CMK (cell line): ENCODE results near the gene YBX3.

Experiments used
- DNase-seq: peaks from one replicate; pipeline ENCODE4 v3.0.0-alpha.2; 2010; ENCODE audit warnings: low read depth

YBX3 gene

DNA sequence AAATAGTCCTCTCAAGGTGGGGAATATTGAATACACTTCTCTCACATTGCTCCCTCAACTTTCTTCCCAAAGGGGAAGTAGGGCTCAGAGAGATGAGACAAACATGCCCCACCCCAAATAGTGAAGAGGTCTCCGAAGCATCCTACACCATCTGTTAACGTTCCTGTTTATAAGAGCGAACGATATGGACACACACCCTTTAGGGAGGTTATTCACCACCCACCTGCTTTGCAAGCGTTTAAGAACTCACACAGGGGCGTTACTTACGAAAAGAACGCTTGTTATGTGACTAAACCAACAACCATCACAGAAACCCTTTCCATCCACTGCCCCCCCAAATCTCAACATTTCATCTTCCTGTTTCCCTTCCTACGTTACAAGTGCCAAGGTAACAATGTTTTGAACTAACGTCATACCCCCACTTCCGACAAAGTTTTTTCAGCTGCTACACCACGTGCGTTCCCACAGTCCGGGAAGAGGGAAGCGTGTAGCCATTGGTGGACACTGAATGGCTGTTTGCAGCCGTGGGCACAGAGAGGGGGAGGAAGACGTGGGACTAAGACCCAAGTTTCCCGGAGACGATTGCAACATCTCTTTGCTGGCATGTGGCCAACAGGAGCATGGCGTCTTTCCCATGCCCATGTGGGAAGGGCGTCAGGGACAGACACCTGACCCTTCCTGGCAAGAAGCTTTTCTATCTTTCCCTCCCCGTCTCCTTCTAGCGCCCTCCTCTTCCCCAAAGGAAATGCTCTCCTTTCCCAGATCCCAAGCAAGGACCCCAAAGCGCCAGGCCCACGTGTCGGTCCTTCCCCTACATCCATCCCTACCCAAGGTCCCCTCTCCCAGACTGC lies 1.2 kb downstream of the YBX3 start:
- peak; percentile 59 for DNase-seq

DNA sequence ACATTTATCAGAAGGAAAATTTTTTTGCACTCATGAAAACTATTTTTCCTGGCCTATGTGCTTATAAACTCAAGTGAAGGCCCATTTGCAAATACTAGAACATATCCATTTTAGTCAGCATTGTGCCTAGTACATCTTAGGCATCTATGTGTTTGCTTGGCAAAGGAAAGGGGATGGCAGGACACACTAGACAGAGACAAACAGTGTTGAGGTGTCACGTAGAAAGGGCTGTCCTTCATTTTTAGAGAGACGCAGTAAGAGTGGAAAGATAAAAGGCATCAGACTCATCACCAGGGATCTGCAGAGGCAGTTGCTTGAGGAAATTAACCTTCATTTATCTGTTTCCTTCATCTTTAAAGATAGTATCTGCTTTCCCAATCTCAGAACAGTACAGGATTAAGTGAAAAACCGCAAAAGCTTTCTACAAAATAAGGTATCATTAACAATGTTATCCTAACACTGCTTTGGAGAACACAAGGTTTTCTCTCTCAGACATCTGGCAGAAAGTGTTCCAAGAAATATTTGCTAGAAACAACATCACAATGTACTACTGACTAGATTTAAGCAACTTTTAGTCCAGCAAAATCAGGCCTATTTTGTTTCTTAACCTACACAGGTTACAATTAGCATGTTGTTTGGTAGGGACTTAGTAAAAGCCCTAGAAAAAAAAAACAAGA lies 2.0 kb downstream of the YBX3 start:
- DNase-seq, result no peak

DNA sequence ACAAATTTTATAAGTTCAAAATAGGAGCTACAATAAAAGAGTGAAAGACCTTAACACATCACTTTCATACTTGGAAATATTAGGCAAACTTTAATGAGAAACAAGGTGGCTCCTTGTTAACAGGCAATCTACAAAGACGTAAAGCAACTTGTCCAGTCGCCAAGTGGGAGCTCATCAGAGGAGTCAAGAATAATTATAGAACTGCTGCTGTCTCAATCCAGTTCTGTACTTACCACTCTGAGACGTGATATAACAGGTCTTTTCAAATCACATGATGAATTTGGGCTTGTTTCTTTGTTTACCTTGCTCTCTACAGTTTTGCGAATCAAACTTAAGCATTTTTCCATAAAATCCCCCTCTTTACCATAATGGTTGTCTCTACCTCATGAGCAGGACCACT lies 3.6 kb downstream of the YBX3 start:
- DNase-seq, result no peak

DNA sequence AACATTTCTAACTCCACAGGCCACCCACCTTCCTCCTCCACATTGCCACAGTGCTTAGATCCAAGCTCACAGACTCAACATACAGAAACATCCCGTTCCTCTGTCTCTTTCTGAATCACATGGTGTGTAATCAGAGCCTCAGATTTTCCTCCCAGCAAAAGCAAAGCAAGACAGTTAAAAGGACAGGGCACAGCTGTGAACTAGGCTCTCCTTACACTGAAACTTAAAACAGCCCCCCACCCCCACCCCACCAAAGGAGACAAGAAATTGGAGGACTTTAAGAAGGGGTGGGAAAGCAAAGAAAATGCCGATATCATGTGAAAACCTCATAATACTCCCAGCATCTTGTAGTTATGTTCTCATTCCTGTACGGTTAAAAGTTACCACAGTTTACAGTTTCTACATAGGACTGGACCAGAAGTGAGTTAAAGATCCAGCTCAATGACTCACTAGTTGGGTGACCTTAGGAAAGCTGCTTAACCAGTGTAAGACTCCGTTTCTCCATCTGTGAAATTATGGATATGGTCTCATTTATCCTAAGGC lies 4.8 kb downstream of the YBX3 start:
- DNase-seq, result no peak

DNA sequence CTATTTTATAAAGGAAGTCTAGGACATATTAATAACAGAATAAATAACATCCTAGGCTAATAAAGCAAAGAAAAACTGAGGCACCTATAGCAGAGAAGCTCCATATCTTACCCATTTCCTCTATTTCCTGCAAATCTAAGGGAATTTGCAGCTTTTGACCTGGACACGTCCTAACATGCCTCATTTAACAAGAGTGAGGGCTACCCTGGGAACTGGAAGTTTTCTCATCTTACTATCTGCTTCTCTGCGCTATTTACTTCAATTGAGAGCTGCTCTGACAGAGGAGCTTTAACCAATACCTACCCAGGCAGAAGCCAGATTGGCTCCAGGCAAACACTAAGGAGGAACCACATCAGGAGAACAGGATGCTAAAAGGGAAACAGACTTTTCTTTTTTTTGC lies 5.7 kb downstream of the YBX3 start:
- DNase-seq, result no peak

DNA sequence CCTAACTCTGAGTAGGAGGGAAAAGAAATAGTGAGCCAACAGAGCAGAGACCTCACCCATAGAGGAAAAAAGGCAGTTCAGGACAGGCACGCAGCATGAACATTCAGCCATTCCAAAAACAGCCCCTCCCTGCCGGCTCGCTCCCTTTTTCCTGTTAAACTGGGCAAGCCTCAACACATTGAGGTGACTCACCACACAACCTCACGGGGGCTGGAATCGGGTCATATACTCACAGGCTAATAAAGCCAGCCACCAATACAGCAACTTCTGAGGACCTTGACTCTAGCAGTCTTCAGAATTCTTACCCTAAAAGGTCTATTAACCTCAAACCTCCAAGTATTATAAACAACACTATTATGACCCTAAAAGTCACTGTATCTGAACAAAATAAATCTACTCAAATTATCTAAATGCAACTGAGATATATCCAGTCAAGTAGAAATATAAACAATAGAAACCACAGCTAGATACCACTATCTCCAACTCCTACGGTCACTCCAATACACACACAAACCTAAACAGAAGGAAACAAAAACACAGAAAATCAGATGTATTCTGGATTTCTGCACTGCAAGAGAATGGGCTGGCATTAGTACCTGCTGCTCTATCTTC lies 6.3 kb downstream of the YBX3 start:
- no peak for DNase-seq

DNA sequence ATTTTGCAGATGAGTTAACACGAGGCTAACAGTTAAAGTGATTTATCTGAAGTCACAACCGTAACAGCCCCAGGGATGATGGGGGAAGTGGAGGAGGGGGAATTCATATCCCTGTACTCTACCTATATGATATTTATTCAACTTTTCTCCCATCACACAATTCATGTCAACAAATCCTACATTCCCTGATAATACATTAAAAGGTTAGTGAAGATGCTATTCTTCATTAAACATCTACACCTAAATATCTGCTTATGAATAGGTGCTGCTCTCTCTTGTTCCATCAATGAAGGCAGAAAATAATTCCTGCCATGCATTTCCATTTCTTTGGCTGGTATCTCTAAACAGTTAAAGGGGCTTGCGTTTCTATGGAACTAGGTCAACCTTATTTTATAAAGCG lies 6.8 kb downstream of the YBX3 start:
- no peak for DNase-seq

DNA sequence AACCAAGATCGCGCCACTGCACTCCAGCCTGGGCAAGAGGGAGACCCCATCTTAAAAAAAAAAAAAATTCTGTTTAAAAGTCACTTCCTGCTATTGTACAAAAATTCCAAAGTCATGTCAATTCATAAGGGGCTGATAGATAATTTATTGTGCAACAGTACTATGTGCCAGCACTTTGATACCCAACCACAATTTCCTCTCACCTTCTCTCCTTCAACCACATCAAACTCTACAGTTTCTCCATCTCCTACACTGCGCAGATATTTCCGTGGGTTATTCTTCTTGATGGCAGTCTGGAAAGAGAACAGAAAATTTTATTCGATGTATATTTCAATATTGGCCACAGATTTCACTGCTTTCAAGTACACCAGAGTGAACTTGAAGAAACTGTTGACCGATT lies 7.6 kb downstream of the YBX3 start:
- no peak for DNase-seq

DNA sequence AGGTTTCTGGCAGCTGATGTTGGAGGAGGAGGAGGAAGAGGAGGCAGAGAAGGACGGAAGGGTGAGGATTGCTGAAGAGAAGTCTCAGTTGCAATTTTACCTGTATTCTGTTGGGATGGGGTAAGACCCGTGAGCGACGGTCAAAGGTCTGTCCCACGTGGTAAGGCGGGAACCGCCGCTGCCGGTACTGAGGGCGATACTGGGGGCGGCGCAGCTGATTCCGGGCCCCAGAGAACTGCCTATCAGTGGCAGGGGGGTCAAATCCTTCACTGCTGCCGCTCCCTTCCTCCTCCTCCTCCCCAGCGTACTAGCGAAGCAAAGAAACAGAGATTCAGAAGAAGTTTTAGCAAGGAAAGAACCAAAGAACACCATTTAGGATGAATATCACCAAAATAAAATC lies 13.3 kb downstream of the YBX3 start:
- DNase-seq, result no peak

DNA sequence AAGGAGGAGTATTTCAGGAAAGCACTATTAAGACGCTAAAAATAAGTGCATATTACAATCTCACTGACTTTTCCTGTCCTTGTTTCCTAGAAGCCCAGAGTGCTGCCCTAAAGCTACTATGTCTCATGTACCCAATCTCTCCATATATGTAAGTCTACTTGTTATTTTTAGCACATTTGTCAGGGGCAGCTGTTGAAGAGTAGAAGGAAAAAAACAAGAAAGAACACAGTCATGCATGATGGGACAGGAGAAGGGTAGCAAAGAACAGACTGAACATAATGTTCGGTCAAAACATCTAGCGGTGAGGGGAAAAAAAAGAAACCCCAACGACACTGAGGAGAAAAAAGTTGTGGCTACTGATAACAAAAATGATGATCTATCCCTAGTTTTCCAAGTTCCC lies 14.3 kb downstream of the YBX3 start:
- DNase-seq, result no peak

DNA sequence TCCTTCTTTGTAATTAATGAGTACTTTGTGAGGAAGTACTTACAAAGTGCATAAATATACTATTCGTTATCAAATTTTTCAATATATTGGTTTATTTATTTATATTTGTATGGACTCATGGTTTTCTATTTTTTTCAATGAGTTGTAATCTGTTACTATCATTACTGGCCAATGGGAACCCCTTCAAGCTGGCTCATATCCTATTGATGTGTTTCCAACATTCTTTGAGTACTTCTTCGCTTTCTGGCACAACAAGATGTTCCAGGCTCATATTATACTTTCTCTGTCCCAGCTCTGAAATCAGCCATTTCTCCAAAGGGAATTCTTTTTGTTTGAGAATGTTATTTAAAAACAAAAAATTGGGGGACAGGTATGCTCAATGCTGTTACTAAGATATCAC lies 17.5 kb downstream of the YBX3 start:
- DNase-seq, result no peak

DNA sequence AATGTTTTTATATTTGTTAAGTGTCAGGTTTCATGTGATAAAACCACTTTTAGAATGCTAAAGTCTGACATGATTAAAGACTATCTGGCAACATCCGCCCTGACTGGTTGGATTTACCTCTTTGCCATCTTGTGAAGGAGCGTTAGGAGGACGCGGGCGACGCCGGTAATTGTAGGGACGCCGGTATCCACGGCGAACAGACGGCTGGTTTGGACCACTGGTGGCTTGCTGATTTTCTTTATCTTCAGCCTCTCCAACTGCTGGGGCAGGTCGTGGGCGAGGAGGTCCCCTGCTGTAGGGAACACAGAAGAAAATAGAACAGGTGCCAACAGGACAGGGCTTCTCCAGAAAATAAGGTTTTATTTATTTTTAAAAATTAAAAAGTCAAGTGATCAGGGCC lies 21.3 kb downstream of the YBX3 start:
- DNase-seq, result no peak

DNA sequence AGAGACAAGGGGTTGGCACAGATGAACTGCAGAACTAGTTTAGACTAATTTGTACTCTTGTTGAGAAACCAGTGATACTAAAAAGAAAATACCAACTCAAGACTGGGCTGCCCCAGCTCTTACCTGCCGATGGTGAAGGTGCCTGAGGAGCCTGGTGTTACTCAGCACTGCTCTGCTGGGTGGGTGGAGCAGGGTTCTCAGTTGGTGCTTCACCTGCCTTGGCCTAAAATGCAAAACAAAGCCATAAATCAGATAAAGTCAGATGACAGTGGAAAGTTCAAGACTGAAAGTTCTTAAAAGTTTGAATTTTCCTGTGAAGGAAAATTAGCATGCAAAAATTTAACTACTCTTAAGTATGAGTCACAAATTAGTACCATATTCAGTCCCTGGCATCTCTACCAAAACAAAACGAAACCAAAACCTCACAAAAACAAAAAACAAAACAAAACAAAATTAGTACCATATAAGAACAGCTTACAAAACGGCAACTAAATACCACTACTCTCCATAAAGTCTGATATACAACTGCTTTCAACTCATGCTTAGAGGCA lies 21.9 kb downstream of the YBX3 start:
- DNase-seq, result no peak

DNA sequence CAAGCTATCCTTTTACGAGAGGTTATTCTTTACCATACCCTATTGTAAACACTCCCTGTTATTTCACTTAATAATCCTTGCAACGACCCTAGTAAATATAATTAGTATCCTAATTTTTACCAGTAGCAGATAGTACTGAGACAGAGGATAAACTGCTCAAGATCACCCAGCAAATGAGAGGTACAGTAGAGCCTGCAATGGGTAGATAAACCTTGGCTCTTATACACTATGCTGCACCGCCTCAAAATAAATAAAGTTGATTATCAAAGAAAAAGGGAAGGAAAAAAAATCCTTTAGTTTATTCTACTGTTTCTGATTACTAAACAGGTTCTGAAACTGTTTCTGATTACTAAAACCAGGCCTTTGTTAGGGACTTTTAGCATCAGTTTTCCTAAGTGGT lies 22.5 kb downstream of the YBX3 start:
- DNase-seq, result no peak

DNA sequence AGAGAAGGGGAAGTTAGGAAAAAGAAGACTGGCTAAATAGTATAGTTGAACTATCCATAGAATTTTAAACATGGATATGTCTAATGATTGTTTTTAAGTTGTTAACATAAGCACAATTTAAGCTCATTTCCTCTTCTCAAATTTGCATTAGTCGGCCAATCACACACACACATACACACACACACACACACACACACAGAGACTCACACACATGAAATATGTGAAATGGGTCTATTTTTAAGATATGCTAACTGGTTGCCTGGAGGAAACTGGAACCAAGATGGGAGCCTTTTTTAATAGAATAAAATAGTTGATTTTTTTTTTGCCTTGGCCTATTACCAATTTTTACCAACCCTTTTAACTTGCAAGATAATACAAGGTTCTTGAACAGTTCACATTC lies 25.3 kb downstream of the YBX3 start:
- no peak for DNase-seq

DNA sequence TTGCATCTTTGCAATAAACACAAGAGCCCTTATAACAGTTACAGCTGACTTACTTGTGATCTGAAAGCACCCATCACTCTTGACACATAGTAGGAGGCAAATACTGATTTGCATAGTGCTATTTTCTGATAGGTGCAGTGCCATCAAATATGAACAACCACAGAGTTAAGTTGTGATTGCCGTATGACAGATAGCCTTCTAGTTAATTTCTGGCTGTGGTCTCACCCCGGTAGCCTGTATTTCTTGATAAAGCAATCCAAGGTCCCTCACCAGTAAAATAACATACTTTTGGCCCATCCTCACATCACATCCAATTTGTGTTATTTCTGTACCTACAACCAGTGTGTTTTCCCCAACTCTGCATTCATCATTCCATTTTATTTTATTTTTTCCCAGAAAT lies 26.0 kb downstream of the YBX3 start:
- DNase-seq, result no peak

DNA sequence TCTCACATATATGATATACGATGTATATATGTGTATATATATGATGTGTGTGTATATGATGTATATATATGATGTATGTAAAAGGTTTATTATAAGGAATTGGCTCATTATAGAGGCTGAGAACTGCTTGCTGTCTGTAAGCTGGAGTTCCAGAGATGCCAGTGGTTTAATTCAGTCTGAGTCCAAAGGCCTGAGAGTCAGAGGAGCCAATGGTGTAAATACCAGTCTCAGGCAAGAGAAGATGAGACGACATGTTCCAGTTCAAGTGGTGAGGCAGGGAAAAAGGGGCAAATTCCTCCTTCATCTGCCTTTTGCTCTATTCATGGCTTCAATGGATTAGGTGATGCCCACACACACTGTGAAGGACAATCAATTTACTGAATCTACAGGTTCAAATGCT lies 32.2 kb downstream of the YBX3 start:
- DNase-seq, result no peak

DNA sequence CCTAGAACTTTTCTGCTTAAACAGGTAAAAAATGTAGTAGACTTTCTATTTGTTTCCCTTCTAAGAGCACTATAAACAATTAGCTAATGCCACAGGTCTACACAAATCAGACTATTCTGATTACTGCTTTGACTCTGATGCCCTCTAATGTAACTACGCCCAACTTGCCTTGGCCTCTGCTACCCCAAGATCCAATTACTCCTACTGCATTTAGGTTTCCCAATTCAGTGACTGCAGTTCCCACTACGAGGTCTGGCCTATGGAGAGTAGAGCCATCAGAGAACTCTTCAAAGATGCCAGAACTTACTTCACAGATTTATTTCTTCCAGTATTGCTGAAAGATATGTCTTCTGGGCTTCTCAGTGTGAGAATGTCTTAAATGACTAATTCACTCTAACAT lies 34.0 kb downstream of the YBX3 start:
- no peak for DNase-seq

DNA sequence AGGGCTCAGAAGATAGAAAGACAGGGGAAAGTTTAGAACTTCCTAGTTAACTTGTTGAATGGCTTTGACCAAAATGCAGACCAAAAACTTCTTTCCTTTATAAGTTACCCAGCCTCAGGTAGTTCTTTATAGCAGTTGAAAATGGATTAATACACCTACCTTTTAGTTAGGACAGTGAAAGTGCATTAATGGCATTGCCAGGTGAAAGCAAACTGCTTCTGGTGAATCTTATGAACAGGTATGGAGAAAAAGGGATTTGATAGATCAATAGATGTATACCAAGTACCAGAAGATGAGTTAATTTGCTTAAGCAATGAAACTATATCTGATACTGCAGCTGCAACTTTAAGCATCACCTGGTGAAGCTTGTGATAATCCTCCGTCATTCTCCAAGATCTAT lies 35.1 kb downstream of the YBX3 start:
- DNase-seq, result no peak

DNA sequence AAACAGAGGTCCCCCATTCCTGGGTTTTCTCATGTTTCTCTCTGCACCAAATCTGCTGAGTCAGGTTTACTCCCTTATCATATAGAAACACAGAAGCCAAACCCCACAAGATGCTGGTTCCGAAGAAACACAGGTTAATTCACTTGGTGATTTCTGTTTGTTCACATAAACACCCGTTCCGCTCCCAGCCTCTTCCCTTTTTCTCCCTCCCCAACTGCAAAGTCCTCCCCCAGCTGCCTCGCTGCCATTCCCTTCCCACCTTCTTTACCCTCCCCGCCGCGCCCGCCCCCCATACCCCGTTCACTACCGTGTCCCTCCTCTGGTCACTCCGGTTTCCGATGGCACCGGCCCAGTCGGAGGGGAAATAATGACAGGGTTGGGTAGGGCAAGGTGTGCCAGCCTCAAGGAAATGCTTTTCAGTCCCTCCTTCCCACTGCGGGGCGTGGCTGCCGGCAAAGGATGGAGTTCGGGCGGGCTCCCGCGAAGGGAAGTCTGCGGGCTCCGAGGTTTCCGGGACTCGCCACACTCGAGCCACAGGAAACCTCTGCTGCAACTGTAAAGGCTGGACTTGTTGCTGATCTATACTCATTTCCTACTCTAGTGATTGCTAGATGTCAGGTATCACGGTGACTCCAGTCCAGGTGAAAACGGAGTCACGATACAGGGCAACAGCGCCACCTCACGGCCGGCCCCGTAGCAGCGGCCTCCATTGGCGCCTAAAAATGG lies 49.3 kb downstream of the YBX3 start, which contains the start of gene STYK1:
Gene STYK1 (minus strand): TSS at position 394 of the 726 bp plus-strand sequence. CDS start 39,434 bp downstream, outside the sequence.
- peak; percentile 69 for DNase-seq

DNA sequence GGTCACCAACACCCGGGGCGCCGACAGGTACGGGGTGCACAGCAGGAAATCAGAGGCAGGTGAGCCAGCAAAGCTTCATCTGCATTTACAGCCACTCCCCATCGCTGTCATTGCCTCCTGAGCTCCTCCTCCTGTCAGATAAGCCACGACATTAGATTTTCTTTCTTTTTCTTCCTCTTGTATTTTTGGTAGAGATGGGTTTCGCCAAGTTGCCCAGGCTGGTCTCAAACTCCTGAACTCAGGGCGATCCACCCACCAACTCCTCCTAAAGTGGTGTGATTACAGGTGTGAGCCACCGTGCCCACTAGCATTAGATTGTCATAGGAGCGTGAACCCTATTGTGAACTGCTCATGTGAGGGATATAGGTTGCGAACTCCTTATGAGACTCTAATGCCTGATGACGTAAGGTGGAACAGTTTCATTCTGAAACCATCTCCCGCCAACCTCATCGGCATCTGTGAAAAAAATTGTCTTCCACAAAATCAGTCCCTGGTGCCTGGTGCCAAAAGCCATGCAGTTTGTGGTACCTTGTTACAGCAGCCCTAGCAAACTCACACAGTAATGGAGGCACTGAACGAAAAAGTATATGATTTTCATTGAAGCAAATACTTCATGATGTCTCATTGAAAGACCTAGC lies 50.8 kb downstream of the YBX3 start:
- no peak for DNase-seq
